Skin of body (tissue), 2 donors: Measurements from ENCODE around the gene EPHA4. TPM values are rescaled to one million over a fixed set of nuclear protein-coding genes. Genes with fewer than 3 reads are reported as not detected.
"Not testable (repeated sequence)": the region's sequence is repeated elsewhere in the genome, so short reads cannot be mapped to it uniquely, and the experiment has no call there.

Experiments used
- DNase-seq: peaks from one replicate; lab custom pipeline; 2025; lab: John Stamatoyannopoulos, UW
- total RNA-seq: library from RNA; depleted of rRNA; stranded (reverse); fragments of >200 nt; gene quantifications from one replicate; pipeline ENCODE4 v1.2.3, GENCODE V29; 2014

EPHA4 gene
- total RNA-seq, 1 donor from 2014 or later = 51.2 TPM

- DNase-seq = no peak
These were observed 32.9 kb downstream of the EPHA4 start for GRCh38 chr2:221539246-221539645.

- no peak for DNase-seq
These were observed 36.3 kb downstream of the EPHA4 start for GRCh38 chr2:221535824-221536223.

GRCh38 chr2:221533299-221533698 lies 38.8 kb downstream of the EPHA4 start:
- no peak for DNase-seq

- DNase-seq = no peak
These were observed 39.5 kb downstream of the EPHA4 start for GRCh38 chr2:221532641-221533040.

- no peak for DNase-seq
These were observed 41.5 kb downstream of the EPHA4 start for GRCh38 chr2:221530653-221531037.

GRCh38 chr2:221529943-221530652 lies 42.0 kb downstream of the EPHA4 start:
- peak; percentile 37 for DNase-seq

- DNase-seq = no peak
These were observed 42.7 kb downstream of the EPHA4 start for GRCh38 chr2:221529177-221529942.

GRCh38 chr2:221527776-221528309 lies 44.3 kb downstream of the EPHA4 start:
- DNase-seq = no peak

- DNase-seq = no peak
These were observed 47.9 kb downstream of the EPHA4 start for GRCh38 chr2:221524158-221524557.

GRCh38 chr2:221521233-221521845 lies 50.8 kb downstream of the EPHA4 start:
- no peak for DNase-seq

- no peak for DNase-seq
These were observed 53.0 kb downstream of the EPHA4 start for GRCh38 chr2:221518935-221519625.

- DNase-seq = no peak
These were observed 53.7 kb downstream of the EPHA4 start for GRCh38 chr2:221518201-221518934.

- peak; percentile 51 for DNase-seq
These were observed 54.4 kb downstream of the EPHA4 start for GRCh38 chr2:221517696-221518151.

- DNase-seq = no peak
These were observed 54.9 kb downstream of the EPHA4 start for GRCh38 chr2:221517146-221517695.

GRCh38 chr2:221515864-221516263 lies 56.2 kb downstream of the EPHA4 start:
- no peak for DNase-seq

GRCh38 chr2:221514305-221515040 lies 57.6 kb downstream of the EPHA4 start:
- no peak for DNase-seq

- DNase-seq = no peak
These were observed 58.9 kb downstream of the EPHA4 start for GRCh38 chr2:221513232-221513631.

- DNase-seq = not testable (repeated sequence)
These were observed 60.8 kb downstream of the EPHA4 start for GRCh38 chr2:221511325-221511724.

- DNase-seq = no peak
These were observed 65.6 kb downstream of the EPHA4 start for GRCh38 chr2:221506469-221506868.

GRCh38 chr2:221505605-221506004 lies 66.5 kb downstream of the EPHA4 start:
- no peak for DNase-seq
